ENCODE results near the gene DELE1.

The DELE1 gene

GRCh38 chr5:141965071-141965470 is 41.4 kb downstream of the DELE1 start:
- no peaks in the 10 kb centered on the region for H4K20me1 ChIP-seq (ENCODE audit: insufficient read depth, low read length)
- ATAC-seq (ENCODE audit: insufficient read depth, low read depth) (no peak), DNase-seq (no peak)
- H2AFZ ChIP-seq (ENCODE audit: low read depth, low read length), result no peak overlapping the region
- H3K9ac ChIP-seq (ENCODE audit: low read depth, low read length), result no peak overlapping the region
- H3K79me2 ChIP-seq (ENCODE audit: insufficient read depth, low read length), result peaks cover 10% of the 10 kb centered on the region
- peaks cover 29% of the 10 kb centered on the region for H3K4me1 ChIP-seq (ENCODE audit: insufficient read depth, low read length)
- peaks cover 6% of the 10 kb centered on the region; the same call in 1 of the 2 replicates for H3K36me3 ChIP-seq (ENCODE audit: insufficient read depth, low read length)
- TF ChIP-seq CTCF (IDR thresholded peaks at IDR 0.05; ENCODE audit: borderline replicate concordance, extremely low read depth, low read length, poor library complexity, severe bottlenecking) (no peak), EZH2 (IDR thresholded peaks at IDR 0.05; ENCODE audit: borderline replicate concordance, low read depth, low read length, severe bottlenecking) (no peak)
- no peaks in the 10 kb centered on the region for H3K27me3 ChIP-seq (ENCODE audit: insufficient read depth, low read length, poor library complexity)
- no peaks in the 10 kb centered on the region for H3K9me3 ChIP-seq (ENCODE audit: insufficient read depth, low read length, severe bottlenecking)
- no peak overlapping the region for H3K4me2 ChIP-seq (ENCODE audit: insufficient read depth, low read length)
- H3K4me3 ChIP-seq (ENCODE audit: low read depth in 1 of 2, low read length in 2 of 2), result no peak overlapping the region
- no peak overlapping the region for H3K27ac ChIP-seq (ENCODE audit: low read length)

GRCh38 chr5:141966275-141966962 is 42.7 kb downstream of the DELE1 start:
- Histone ChIP-seq H3K79me2 (ENCODE audit: insufficient read depth, low read length) (peaks cover 23% of the 10 kb centered on the region), H4K20me1 (ENCODE audit: insufficient read depth, low read length) (no peaks in the 10 kb centered on the region), H3K9ac (ENCODE audit: low read depth, low read length) (no peak overlapping the region), H2AFZ (ENCODE audit: low read depth, low read length) (no peak overlapping the region), H3K27me3 (ENCODE audit: insufficient read depth, low read length, poor library complexity) (no peaks in the 10 kb centered on the region), H3K4me2 (ENCODE audit: insufficient read depth, low read length) (no peak overlapping the region), H3K36me3 (ENCODE audit: insufficient read depth, low read length) (peaks cover 12% of the 10 kb centered on the region), H3K4me3 (ENCODE audit: low read depth in 1 of 2, low read length in 2 of 2) (no peak overlapping the region), H3K4me1 (ENCODE audit: insufficient read depth, low read length) (peaks cover 23% of the 10 kb centered on the region), H3K27ac (ENCODE audit: low read length) (no peak overlapping the region), H3K9me3 (ENCODE audit: insufficient read depth, low read length, severe bottlenecking) (no peaks in the 10 kb centered on the region)
- ATAC-seq (ENCODE audit: insufficient read depth, low read depth) (no peak), DNase-seq (no peak)
- TF ChIP-seq CTCF (IDR thresholded peaks at IDR 0.05; ENCODE audit: borderline replicate concordance, extremely low read depth, low read length, poor library complexity, severe bottlenecking), result no peak
- no peak for TF ChIP-seq EZH2 (IDR thresholded peaks at IDR 0.05; ENCODE audit: borderline replicate concordance, low read depth, low read length, severe bottlenecking)

GRCh38 chr5:141966963-141967333 is 43.3 kb downstream of the DELE1 start:
- Histone ChIP-seq H3K9ac (ENCODE audit: low read depth, low read length) (no peak overlapping the region), H3K9me3 (ENCODE audit: insufficient read depth, low read length, severe bottlenecking) (no peaks in the 10 kb centered on the region), H3K4me2 (ENCODE audit: insufficient read depth, low read length) (no peak overlapping the region), H3K4me1 (ENCODE audit: insufficient read depth, low read length) (peaks cover 20% of the 10 kb centered on the region), H3K36me3 (ENCODE audit: insufficient read depth, low read length) (peaks cover 12% of the 10 kb centered on the region), H3K4me3 (ENCODE audit: low read depth in 1 of 2, low read length in 2 of 2) (no peak overlapping the region), H4K20me1 (ENCODE audit: insufficient read depth, low read length) (no peaks in the 10 kb centered on the region), H3K79me2 (ENCODE audit: insufficient read depth, low read length) (peaks cover 27% of the 10 kb centered on the region), H2AFZ (ENCODE audit: low read depth, low read length) (no peak overlapping the region), H3K27ac (ENCODE audit: low read length) (no peak overlapping the region), H3K27me3 (ENCODE audit: insufficient read depth, low read length, poor library complexity) (no peaks in the 10 kb centered on the region)
- no peak for DNase-seq
- TF ChIP-seq EZH2 (IDR thresholded peaks at IDR 0.05; ENCODE audit: borderline replicate concordance, low read depth, low read length, severe bottlenecking), result no peak
- no peak for TF ChIP-seq CTCF (IDR thresholded peaks at IDR 0.05; ENCODE audit: borderline replicate concordance, extremely low read depth, low read length, poor library complexity, severe bottlenecking)
- ATAC-seq (ENCODE audit: insufficient read depth, low read depth), result no peak
